ENCODE data around the gene ANKDD1A.

Gene ANKDD1A

DNA sequence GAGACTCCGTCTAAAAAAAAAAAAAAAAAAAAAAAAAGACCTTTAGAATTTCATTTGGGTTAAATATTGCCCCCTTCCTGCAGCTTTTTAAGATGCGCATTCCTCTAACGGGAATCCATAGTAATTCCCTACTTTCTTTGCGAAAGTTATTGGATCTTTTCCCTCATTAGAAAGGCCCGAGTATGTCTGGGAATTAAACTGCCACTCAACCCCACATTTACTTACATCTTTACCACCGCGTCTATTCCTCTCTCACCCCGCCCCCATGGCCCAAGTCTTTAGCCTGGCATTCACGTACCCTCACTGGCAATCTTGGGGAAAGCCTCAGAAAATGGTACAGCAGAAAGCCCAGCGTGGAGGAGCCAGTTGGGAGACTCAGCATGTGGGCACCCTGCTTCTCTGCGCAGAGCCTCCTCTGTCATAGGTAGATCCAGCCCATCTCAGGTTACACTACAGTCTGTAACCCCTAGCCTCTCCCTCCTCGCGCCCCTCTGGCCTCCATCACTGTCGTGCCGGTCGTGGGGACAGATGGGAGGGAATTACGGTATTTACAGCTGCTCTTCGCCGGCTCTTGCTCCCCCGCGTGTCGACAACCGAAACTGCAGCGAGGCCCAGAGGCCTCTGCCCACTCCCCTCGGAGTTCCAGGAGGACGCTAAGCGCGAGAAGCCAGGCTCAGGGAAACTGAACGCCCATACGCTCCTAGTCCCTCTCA lies 6.4 kb upstream of the ANKDD1A start:
- Histone ChIP-seq H3K4me1 (ENCODE audit: control insufficient read depth in 1 of 2, insufficient read depth in 2 of 2, low read length in 2 of 2) (peaks cover 2 to 3% of the 10 kb centered on the region in 2 experiments), H3K14ac (ENCODE audit: low read length) (no peak overlapping the region), H2BK5ac (ENCODE audit: low read depth, low read length, poor library complexity) (no peak overlapping the region), H2AK5ac (ENCODE audit: low read length) (no peak overlapping the region), H2BK12ac (ENCODE audit: low read length) (no peak overlapping the region), H4K12ac (ENCODE audit: low read depth, low read length) (no peak overlapping the region), H3K4ac (ENCODE audit: low read depth, low read length) (no peak overlapping the region), H3K27me3 (ENCODE audit: insufficient read depth, low read length) (no peaks in the 10 kb centered on the region), H3K9me3 (ENCODE audit: insufficient read depth, low read depth, low read length) (peaks cover 4% of the 10 kb centered on the region), H4K91ac (ENCODE audit: low read depth, low read length) (no peak overlapping the region), H3K4me2 (ENCODE audit: low read length) (peak overlapping the region; percentile 64), H3K9ac (ENCODE audit: low read length) (no peak overlapping the region), H3K27ac (ENCODE audit: low read depth, low read length) (no peak overlapping the region), H3K18ac (ENCODE audit: low read length) (no peak overlapping the region), H2BK120ac (ENCODE audit: insufficient read depth, low read length, poor library complexity) (no peak overlapping the region), H3K36me3 (ENCODE audit: control insufficient read depth in 1 of 2, insufficient read depth in 2 of 2, low read length in 2 of 2) (no peaks in the 10 kb centered on the region), H2AFZ (ENCODE audit: insufficient read depth, low read length, poor library complexity) (peak overlapping the region; percentile 21), H3K23ac (ENCODE audit: low read length) (no peak overlapping the region), H3K4me3 (ENCODE audit: low read depth, low read length) (no peak overlapping the region), H3K79me1 (ENCODE audit: low read length) (no peaks in the 10 kb centered on the region), H3K79me2 (ENCODE audit: control insufficient read depth, insufficient read depth, low read length, poor library complexity) (no peaks in the 10 kb centered on the region), H4K8ac (ENCODE audit: low read depth, low read length) (no peak overlapping the region)
- no CpG with 5 or more reads among the region's 30 CpGs for WGBS (ENCODE audit: extremely low coverage, insufficient coverage, insufficient read length)
- DNase-seq = peak; percentile 80 to 87

GRCh38 chr15:64905941-64906340 lies 5.8 kb upstream of the ANKDD1A start:
- no peak overlapping the region for H3K4me2 ChIP-seq (ENCODE audit: low read length)
- no peak overlapping the region for H2BK5ac ChIP-seq (ENCODE audit: low read depth, low read length, poor library complexity)
- no peak overlapping the region for H3K9ac ChIP-seq (ENCODE audit: low read length)
- no peak overlapping the region for H2AFZ ChIP-seq (ENCODE audit: insufficient read depth, low read length, poor library complexity)
- no peak overlapping the region for H3K4ac ChIP-seq (ENCODE audit: low read depth, low read length)
- H3K79me2 ChIP-seq (ENCODE audit: control insufficient read depth, insufficient read depth, low read length, poor library complexity) = no peaks in the 10 kb centered on the region
- no peak for DNase-seq
- H3K4me3 ChIP-seq (ENCODE audit: low read depth, low read length) = no peak overlapping the region
- no peak overlapping the region for H4K12ac ChIP-seq (ENCODE audit: low read depth, low read length)
- no peak overlapping the region for H2BK12ac ChIP-seq (ENCODE audit: low read length)
- no peaks in the 10 kb centered on the region for H3K79me1 ChIP-seq (ENCODE audit: low read length)
- H3K18ac ChIP-seq (ENCODE audit: low read length) = no peak overlapping the region
- no peak overlapping the region for H3K27ac ChIP-seq (ENCODE audit: low read depth, low read length)
- H4K91ac ChIP-seq (ENCODE audit: low read depth, low read length) = no peak overlapping the region
- H3K14ac ChIP-seq (ENCODE audit: low read length) = no peak overlapping the region
- H3K4me1 ChIP-seq (ENCODE audit: control insufficient read depth in 1 of 2, insufficient read depth in 2 of 2, low read length in 2 of 2) = peaks cover 2 to 3% of the 10 kb centered on the region in 2 experiments
- no peak overlapping the region for H4K8ac ChIP-seq (ENCODE audit: low read depth, low read length)
- no CpG with 5 or more reads among the region's 9 CpGs for WGBS (ENCODE audit: extremely low coverage, insufficient coverage, insufficient read length)
- H3K27me3 ChIP-seq (ENCODE audit: insufficient read depth, low read length) = no peaks in the 10 kb centered on the region
- H2AK5ac ChIP-seq (ENCODE audit: low read length) = no peak overlapping the region
- H3K36me3 ChIP-seq (ENCODE audit: control insufficient read depth in 1 of 2, insufficient read depth in 2 of 2, low read length in 2 of 2) = no peaks in the 10 kb centered on the region
- H3K9me3 ChIP-seq (ENCODE audit: insufficient read depth, low read depth, low read length) = peaks cover 4% of the 10 kb centered on the region
- H2BK120ac ChIP-seq (ENCODE audit: insufficient read depth, low read length, poor library complexity) = no peak overlapping the region
- no peak overlapping the region for H3K23ac ChIP-seq (ENCODE audit: low read length)

DNA sequence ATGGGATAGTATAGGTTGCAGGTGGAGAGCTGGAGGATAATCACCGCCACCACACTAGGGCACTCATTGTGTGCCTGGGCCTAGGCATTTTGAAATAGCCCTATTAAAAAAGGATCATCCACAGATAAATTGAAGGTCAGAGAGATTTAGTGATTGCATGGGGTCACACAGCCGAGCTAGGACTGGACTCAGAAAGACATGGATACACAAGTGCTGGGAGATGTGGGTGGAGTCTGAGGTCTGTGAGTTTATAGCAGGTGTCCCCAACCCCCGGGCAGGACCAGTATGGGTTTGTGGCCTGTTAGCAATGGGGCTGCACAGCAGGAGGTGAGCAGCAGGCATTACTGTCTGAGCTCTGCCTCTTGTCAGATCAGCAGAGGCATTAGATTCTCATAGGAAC lies 5.3 kb upstream of the ANKDD1A start:
- whole genome bisulfite sequencing (ENCODE audit: extremely low coverage, insufficient coverage, insufficient read length) = no CpG with 5 or more reads among the region's 3 CpGs

DNA sequence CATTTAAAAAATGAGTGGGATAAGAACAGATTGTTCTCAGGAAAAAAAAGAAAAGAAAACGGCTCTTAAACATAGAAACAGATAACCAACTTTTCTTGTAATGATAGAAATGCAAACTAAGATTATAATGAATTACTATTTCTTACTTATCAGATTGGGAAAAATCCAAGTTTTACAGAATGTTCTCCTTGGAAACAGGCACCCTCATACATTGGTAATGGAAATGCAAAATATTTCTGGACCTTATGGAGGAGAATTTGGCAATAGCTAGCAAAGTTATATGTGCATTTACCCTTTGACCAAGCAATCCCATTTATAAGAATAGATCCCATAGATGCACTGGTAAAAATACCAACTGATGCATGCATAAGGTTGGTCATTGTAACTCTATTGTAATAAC lies 3.7 kb upstream of the ANKDD1A start:
- Histone ChIP-seq H4K8ac (ENCODE audit: low read depth, low read length) (no peak overlapping the region), H3K9ac (ENCODE audit: low read length) (no peak overlapping the region), H3K79me1 (ENCODE audit: low read length) (no peaks in the 10 kb centered on the region), H2AFZ (ENCODE audit: insufficient read depth, low read length, poor library complexity) (no peak overlapping the region), H3K14ac (ENCODE audit: low read length) (no peak overlapping the region), H4K12ac (ENCODE audit: low read depth, low read length) (no peak overlapping the region), H3K79me2 (ENCODE audit: control insufficient read depth, insufficient read depth, low read length, poor library complexity) (no peaks in the 10 kb centered on the region), H3K4me1 (ENCODE audit: control insufficient read depth in 1 of 2, insufficient read depth in 2 of 2, low read length in 2 of 2) (peaks cover 5 to 12% of the 10 kb centered on the region in 2 experiments), H3K4ac (ENCODE audit: low read depth, low read length) (no peak overlapping the region), H3K9me3 (ENCODE audit: insufficient read depth, low read depth, low read length) (peaks cover 4% of the 10 kb centered on the region), H3K27ac (ENCODE audit: low read depth, low read length) (no peak overlapping the region), H3K23ac (ENCODE audit: low read length) (no peak overlapping the region), H3K4me3 (ENCODE audit: low read depth, low read length) (no peak overlapping the region), H2BK5ac (ENCODE audit: low read depth, low read length, poor library complexity) (no peak overlapping the region), H4K91ac (ENCODE audit: low read depth, low read length) (no peak overlapping the region), H2BK12ac (ENCODE audit: low read length) (no peak overlapping the region), H3K27me3 (ENCODE audit: insufficient read depth, low read length) (peaks cover 6% of the 10 kb centered on the region), H2BK120ac (ENCODE audit: insufficient read depth, low read length, poor library complexity) (no peak overlapping the region), H2AK5ac (ENCODE audit: low read length) (no peak overlapping the region), H3K36me3 (ENCODE audit: control insufficient read depth in 1 of 2, insufficient read depth in 2 of 2, low read length in 2 of 2) (no peaks in the 10 kb centered on the region), H3K18ac (ENCODE audit: low read length) (no peak overlapping the region), H3K4me2 (ENCODE audit: low read length) (no peak overlapping the region)
- DNase-seq = peak in 1 of 2 donors; percentile 87
- WGBS (ENCODE audit: extremely low coverage, insufficient coverage, insufficient read length) = no CpG with 5 or more reads among the region's 1 CpG

More for the DNA sequence above, 5.3 kb upstream of the ANKDD1A start:
- Histone ChIP-seq H3K9me3 (ENCODE audit: insufficient read depth, low read depth, low read length) (peaks cover 4% of the 10 kb centered on the region), H2AFZ (ENCODE audit: insufficient read depth, low read length, poor library complexity) (no peak overlapping the region), H2BK12ac (ENCODE audit: low read length) (no peak overlapping the region), H3K14ac (ENCODE audit: low read length) (no peak overlapping the region), H3K4ac (ENCODE audit: low read depth, low read length) (no peak overlapping the region), H3K18ac (ENCODE audit: low read length) (no peak overlapping the region), H3K9ac (ENCODE audit: low read length) (no peak overlapping the region), H3K36me3 (ENCODE audit: control insufficient read depth in 1 of 2, insufficient read depth in 2 of 2, low read length in 2 of 2) (no peaks in the 10 kb centered on the region), H2AK5ac (ENCODE audit: low read length) (no peak overlapping the region), H3K4me3 (ENCODE audit: low read depth, low read length) (no peak overlapping the region), H4K12ac (ENCODE audit: low read depth, low read length) (no peak overlapping the region), H3K79me1 (ENCODE audit: low read length) (no peaks in the 10 kb centered on the region), H3K79me2 (ENCODE audit: control insufficient read depth, insufficient read depth, low read length, poor library complexity) (no peaks in the 10 kb centered on the region), H3K4me2 (ENCODE audit: low read length) (no peak overlapping the region), H3K27ac (ENCODE audit: low read depth, low read length) (no peak overlapping the region), H3K27me3 (ENCODE audit: insufficient read depth, low read length) (peaks cover 3% of the 10 kb centered on the region), H4K91ac (ENCODE audit: low read depth, low read length) (no peak overlapping the region), H3K4me1 (ENCODE audit: control insufficient read depth in 1 of 2, insufficient read depth in 2 of 2, low read length in 2 of 2) (peaks cover 5 to 6% of the 10 kb centered on the region in 2 experiments), H3K23ac (ENCODE audit: low read length) (no peak overlapping the region), H2BK5ac (ENCODE audit: low read depth, low read length, poor library complexity) (no peak overlapping the region), H2BK120ac (ENCODE audit: insufficient read depth, low read length, poor library complexity) (no peak overlapping the region), H4K8ac (ENCODE audit: low read depth, low read length) (no peak overlapping the region)
- no peak for DNase-seq
